Measurements from ENCODE around the gene BCL11A.

Gene BCL11A

DNA sequence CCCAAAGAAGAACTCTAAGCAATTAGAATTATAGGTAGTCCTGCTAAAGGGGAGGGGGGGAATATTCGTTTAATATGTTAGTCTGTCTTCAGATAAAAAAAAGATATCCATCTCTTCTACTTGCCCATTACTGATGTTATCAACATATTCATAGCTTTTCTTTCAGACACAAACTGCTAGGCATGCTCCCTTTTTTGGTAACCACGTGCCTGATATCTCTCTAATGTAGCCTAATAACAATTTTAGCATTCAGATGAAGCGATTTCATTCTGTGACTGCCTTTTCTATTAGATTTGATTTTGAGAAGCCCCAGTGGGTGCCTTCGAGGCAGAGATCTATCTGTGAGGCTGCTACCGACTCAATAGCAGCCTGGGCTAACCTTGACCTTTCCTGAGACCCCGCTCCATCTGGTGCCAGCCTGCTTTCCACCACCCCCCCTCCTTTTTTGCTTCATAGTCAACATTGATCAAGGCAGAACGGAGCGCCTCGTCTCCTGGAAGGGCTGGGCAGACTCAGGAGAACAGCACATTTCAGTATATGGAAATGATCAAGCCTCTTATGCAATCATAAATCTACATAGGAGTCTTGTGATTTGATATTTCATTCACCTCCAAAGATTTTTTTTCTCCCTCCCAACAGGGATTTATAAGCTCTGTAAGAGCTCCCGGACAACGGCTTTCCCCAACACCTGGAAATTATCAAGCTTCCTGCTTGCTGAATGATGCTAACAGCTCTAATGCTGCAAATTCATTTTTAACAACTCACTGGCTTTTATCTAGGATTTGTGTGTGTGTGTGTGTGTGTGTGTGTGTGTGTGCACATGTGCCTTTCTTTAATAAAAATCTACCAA lies 14.7 kb upstream of the BCL11A start:
- no peak for TF ChIP-seq CTCF (IDR thresholded peaks at IDR 0.05; ENCODE audit: low read depth, low read length)
- Histone ChIP-seq H3K36me3 (no peaks in the 10 kb centered on the region), H3K9me3 (ENCODE audit: severe bottlenecking) (no peaks in the 10 kb centered on the region), H3K4me3 (ENCODE audit: low read depth, low read length) (peak overlapping the region; percentile 69), H3K27ac (peak overlapping the region; percentile 58), H3K27me3 (ENCODE audit: insufficient read depth, low read depth, severe bottlenecking) (no peaks in the 10 kb centered on the region)
- DNase-seq, result peak; percentile 81

- H3K9me3 ChIP-seq (ENCODE audit: severe bottlenecking), result no peaks in the 10 kb centered on the region
- H3K36me3 ChIP-seq, result no peaks in the 10 kb centered on the region
- no peak for DNase-seq
- H3K4me3 ChIP-seq (ENCODE audit: low read depth, low read length), result no peak overlapping the region
- no peak for TF ChIP-seq CTCF (IDR thresholded peaks at IDR 0.05; ENCODE audit: low read depth, low read length)
- peak overlapping the region; percentile 30; the same call in 1 of the 2 replicates for H3K27ac ChIP-seq
- no peaks in the 10 kb centered on the region for H3K27me3 ChIP-seq (ENCODE audit: insufficient read depth, low read depth, severe bottlenecking)
These were observed 13.6 kb upstream of the BCL11A start for GRCh38 chr2:60567096-60567495.

GRCh38 chr2:60565472-60565871 lies 12.0 kb upstream of the BCL11A start:
- peak; percentile 60 for DNase-seq
- H3K36me3 ChIP-seq, result no peaks in the 10 kb centered on the region
- no peaks in the 10 kb centered on the region for H3K27me3 ChIP-seq (ENCODE audit: insufficient read depth, low read depth, severe bottlenecking)

GRCh38 chr2:60560734-60561644 lies 7.5 kb upstream of the BCL11A start:
- Histone ChIP-seq H3K9me3 (ENCODE audit: severe bottlenecking) (no peaks in the 10 kb centered on the region), H3K4me3 (ENCODE audit: low read depth, low read length) (no peak overlapping the region), H3K36me3 (no peaks in the 10 kb centered on the region), H3K27ac (no peak overlapping the region), H3K27me3 (ENCODE audit: insufficient read depth, low read depth, severe bottlenecking) (peaks cover 3% of the 10 kb centered on the region)
- TF ChIP-seq CTCF (IDR thresholded peaks at IDR 0.05; ENCODE audit: low read depth, low read length), result peak; percentile 58; the same call in 1 of the 2 replicates
- peak; percentile 33 for DNase-seq

More at GRCh38 chr2:60565472-60565871, 12.0 kb upstream of the BCL11A start:
- Histone ChIP-seq H3K4me3 (ENCODE audit: low read depth, low read length) (no peak overlapping the region), H3K27ac (no peak overlapping the region), H3K9me3 (ENCODE audit: severe bottlenecking) (no peaks in the 10 kb centered on the region)
- no peak for TF ChIP-seq CTCF (IDR thresholded peaks at IDR 0.05; ENCODE audit: low read depth, low read length)

- no peak for TF ChIP-seq CTCF (IDR thresholded peaks at IDR 0.05; ENCODE audit: low read depth, low read length)
- DNase-seq, result no peak
- H3K9me3 ChIP-seq (ENCODE audit: severe bottlenecking), result no peaks in the 10 kb centered on the region
- no peaks in the 10 kb centered on the region for H3K36me3 ChIP-seq
- H3K27me3 ChIP-seq (ENCODE audit: insufficient read depth, low read depth, severe bottlenecking), result peaks cover 3% of the 10 kb centered on the region
- H3K27ac ChIP-seq, result no peak overlapping the region
- H3K4me3 ChIP-seq (ENCODE audit: low read depth, low read length), result no peak overlapping the region
These were observed 6.4 kb upstream of the BCL11A start for GRCh38 chr2:60559880-60560279.

All from WERI-Rb-1 (cell line).